OCI-LY7 (cell line): Measurements from ENCODE around the gene CTSE. TPM values are rescaled to one million over a fixed set of nuclear protein-coding genes. Genes with fewer than 3 reads are reported as not detected.
"Not testable (repeated sequence)": the region's sequence is repeated elsewhere in the genome, so short reads cannot be mapped to it uniquely, and the experiment has no call there.

Experiments
- BruUV-seq: library from RNA; stranded (reverse); fragments of 400-500 nt; replicated peaks from 2 replicates; lab custom pipeline; 2021; lab: Mats Ljungman, UMichigan
- CTCF ChIA-PET: fragments of 300-600 bp; sonication (Branson Sonifier 250); formaldehyde crosslinking; loops from one replicate; lab custom pipeline; 2022; ENCODE audit warnings: antibody characterized with exemption; ENCODE audit not compliant: unreplicated experiment; lab: Charles Lee
- POLR2A ChIA-PET: fragments of 300-600 bp; sonication (Branson Sonifier 250); formaldehyde crosslinking; loops from one replicate; lab custom pipeline; 2022; ENCODE audit warnings: antibody characterized with exemption; lab: Charles Lee
- DNase-seq: peaks from one replicate; pipeline ENCODE4 v3.0.0-alpha.2; 2015; ENCODE audit warnings: low spot score
- H2AFZ ChIP-seq: fragments of 200-600 bp; sonication (generic), shearing (Covaris generic); 2 replicates; pipeline ENCODE4 v1.6.1; 2014; ENCODE audit warnings: mild to moderate bottlenecking, antibody characterized with exemption, low read length, moderate library complexity
- H3K27ac ChIP-seq: fragments of 200-600 bp; sonication (generic); 2 replicates; pipeline ENCODE4 v1.5.1; 2014; ENCODE audit warnings: mixed run types, low read depth, mild to moderate bottlenecking, moderate library complexity, low read length, inconsistent platforms; ENCODE audit not compliant: poor library complexity, severe bottlenecking
- H3K36me3 ChIP-seq: fragments of 200-600 bp; sonication (generic); 2 replicates; pipeline ENCODE4 v1.6.1; 2014; ENCODE audit warnings: mild to moderate bottlenecking, antibody characterized with exemption, low read length, moderate library complexity, mixed read lengths; ENCODE audit not compliant: insufficient read depth
- H3K4me1 ChIP-seq: fragments of 200-600 bp; sonication (generic); 2 replicates; pipeline ENCODE4 v1.5.1; 2014; ENCODE audit warnings: mild to moderate bottlenecking, low read length; ENCODE audit not compliant: insufficient read depth, poor library complexity, severe bottlenecking
- H3K4me2 ChIP-seq: fragments of 200-600 bp; sonication (generic); 2 replicates; pipeline ENCODE4 v1.6.1; 2014; ENCODE audit warnings: mild to moderate bottlenecking, low read length
- H3K4me3 ChIP-seq: fragments of 200-600 bp; sonication (generic); 2 replicates; pipeline ENCODE4 v1.5.1; 2014; ENCODE audit warnings: mild to moderate bottlenecking, low read depth, low read length; ENCODE audit not compliant: poor library complexity, severe bottlenecking
- H3K79me2 ChIP-seq: fragments of 200-600 bp; sonication (generic); 2 replicates; pipeline ENCODE4 v1.6.1; 2016; ENCODE audit warnings: low read depth, mild to moderate bottlenecking, low read length, moderate library complexity, mixed read lengths; ENCODE audit not compliant: insufficient read depth
- H3K9me2 ChIP-seq: fragments of 200-600 bp; sonication (generic); 2 replicates; pipeline ENCODE4 v1.6.1; 2016; ENCODE audit warnings: mild to moderate bottlenecking, low read length, mixed read lengths; ENCODE audit not compliant: insufficient read depth
- H3K9me3 ChIP-seq: fragments of 200-600 bp; sonication (generic); 2 replicates; pipeline ENCODE4 v1.6.1; 2014; ENCODE audit warnings: mild to moderate bottlenecking, mixed run types, low read length, mixed read lengths
- H4K20me1 ChIP-seq: fragments of 200-600 bp; sonication (generic); 2 replicates; pipeline ENCODE4 v1.6.1; 2014; ENCODE audit warnings: mild to moderate bottlenecking, antibody characterized with exemption, low read length, moderate library complexity, mixed read lengths; ENCODE audit not compliant: insufficient read depth
- CTCF ChIP-seq: fragments of 200-600 bp; sonication (generic); conservative IDR thresholded peaks from 2 replicates; pipeline ENCODE4 v1.5.1; 2014; ENCODE audit warnings: mild to moderate bottlenecking, antibody characterized with exemption, low read length, moderate library complexity, mixed read lengths
- EZH2phosphoT487 ChIP-seq: fragments of 200-600 bp; sonication (generic); IDR thresholded peaks from 2 replicates; pipeline ENCODE4 v1.6.1; 2018; ENCODE audit warnings: low read depth, borderline replicate concordance, mild to moderate bottlenecking, mixed run types, antibody characterized with exemption, low read length, moderate library complexity, mixed read lengths
- intact Hi-C: fragments of 100-400 bp; cut with micrococcal nuclease; formaldehyde crosslinking; loops from one replicate; pipeline ENCODE4 v1.10.0; 2022; ENCODE audit not compliant: unreplicated experiment
- total RNA-seq, 2 experiments: library from RNA; depleted of rRNA in 1 of 2; stranded (reverse); fragments of >200 nt in 1 of 2; shearing (Covaris generic) in 1 of 2; gene quantifications; 2 replicates each; pipeline ENCODE4 v1.2.3, GENCODE V29; 2014 to 2022

The CTSE gene
- total RNA-seq, 2 experiments from 2014 or later: not detected

GRCh38 chr1:206052919-206053610 is 29.4 kb upstream of the CTSE start, which contains the start of gene RHEX:
RHEX (plus strand) TSS chr1:206053173; CDS start chr1:206097829, 44,656 bp downstream.
- CTCF ChIA-PET, POLR2A ChIA-PET, H4K20me1 ChIP-seq, H3K9me2 ChIP-seq, H3K9me3 ChIP-seq: not testable (repeated sequence)
- intact Hi-C loops: loop anchor here (5.0 to 10.0 kb wide), 6 partner anchors 386 to 1531 kb away; partner anchors contain the start of genes FCMR, IKBKE and MAPKAPK2
- Histone ChIP-seq H3K27ac (peak within 1 kb of the TSS; percentile 98), H3K4me3 (peak within 1 kb of the TSS; percentile 75), H2AFZ (peak within 1 kb of the TSS; percentile 27; the same call in 1 of the 2 replicates), H3K36me3 (peaks cover 38% of the 10 kb centered on the region), H3K79me2 (peaks cover 53% of the 10 kb centered on the region), H3K4me2 (peak within 1 kb of the TSS; percentile 85), H3K4me1 (peaks cover 73% of the 10 kb centered on the region)
- peak; percentile 45 for DNase-seq
- BruUV-seq: TSS peak; percentile 65

GRCh38 chr1:206052231-206052865 is 28.7 kb upstream of the CTSE start:
- peak; percentile 38 for DNase-seq
- H3K9me2 ChIP-seq, BruUV-seq, H4K20me1 ChIP-seq, CTCF ChIA-PET, H3K9me3 ChIP-seq: not testable (repeated sequence)
- peaks cover 46% of the 10 kb centered on the region for H3K79me2 ChIP-seq
- peak overlapping the region; percentile 98 for H3K27ac ChIP-seq
- intact Hi-C loops: loop anchor here (5.0 to 10.0 kb wide), 6 partner anchors 385 to 1530 kb away; partner anchors contain the start of genes FCMR, IKBKE and MAPKAPK2
- peaks cover 30% of the 10 kb centered on the region for H3K36me3 ChIP-seq
- peak overlapping the region; percentile 85 for H3K4me2 ChIP-seq
- POLR2A ChIA-PET: interaction anchor here (1.3 to 1.5 kb wide), 2 partner anchors 15 to 21 kb away, joined by 5 read pairs; no protein-coding TSS in a partner anchor
- peak overlapping the region; percentile 75 for H3K4me3 ChIP-seq
- peaks cover 73% of the 10 kb centered on the region for H3K4me1 ChIP-seq
- H2AFZ ChIP-seq: peak overlapping the region; percentile 27; the same call in 1 of the 2 replicates

- H3K4me1 ChIP-seq: peaks cover 74% of the 10 kb centered on the region
- BruUV-seq: no TSS peak
- no peaks in the 10 kb centered on the region for H3K9me3 ChIP-seq
- H3K79me2 ChIP-seq: peaks cover 30% of the 10 kb centered on the region
- no peaks in the 10 kb centered on the region for H3K9me2 ChIP-seq
- peak; percentile 98 for DNase-seq
- H3K27ac ChIP-seq: peak overlapping the region; percentile 98
- peak overlapping the region; percentile 69 for H3K4me2 ChIP-seq
- ChIA-PET CTCF (interaction anchor here (0.6 kb wide), 1 partner anchor 422 kb away, joined by 3 read pairs; no protein-coding TSS in a partner anchor), POLR2A (interaction anchor here (0.8 to 1.2 kb wide), 2 partner anchors 7 to 9 kb away, joined by 3 read pairs; no protein-coding TSS in a partner anchor)
- no peak overlapping the region for H2AFZ ChIP-seq
- TF ChIP-seq EZH2phosphoT487: no peak
- TF ChIP-seq CTCF: peak; percentile 71
- peak overlapping the region; percentile 55 for H3K4me3 ChIP-seq
- intact Hi-C loops: loop anchor here (1.0 to 10.0 kb wide), 10 partner anchors 9 to 1528 kb away; partner anchors contain the start of genes FCMR, IKBKE and MAPKAPK2
- peaks cover 15% of the 10 kb centered on the region for H3K36me3 ChIP-seq
- no peaks in the 10 kb centered on the region for H4K20me1 ChIP-seq
Observed at GRCh38 chr1:206050655-206051235, 27.1 kb upstream of the CTSE start.
